ENCODE data around the gene LRP1B.

DNA sequence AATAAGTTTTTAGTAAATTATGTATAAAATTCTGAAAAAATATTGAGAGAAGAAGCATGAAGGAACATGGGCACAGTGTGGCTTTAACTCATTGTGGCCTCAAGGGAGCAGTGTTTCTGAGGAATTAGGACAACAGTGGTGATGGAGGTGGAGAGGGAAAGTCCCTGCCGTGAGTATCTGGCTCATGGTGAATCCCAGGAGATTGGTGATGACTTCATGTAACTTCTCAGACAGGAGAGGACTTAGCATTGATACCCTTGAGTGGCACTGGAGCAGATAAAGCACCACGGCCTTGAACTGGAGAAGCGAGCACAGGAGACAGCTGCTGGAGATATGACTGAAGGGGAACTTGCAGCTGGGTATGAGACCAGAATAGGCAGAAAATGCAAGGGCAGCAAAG, 35.0 kb upstream of the LRP1B start:
- TF ChIP-seq, protein P1, sequence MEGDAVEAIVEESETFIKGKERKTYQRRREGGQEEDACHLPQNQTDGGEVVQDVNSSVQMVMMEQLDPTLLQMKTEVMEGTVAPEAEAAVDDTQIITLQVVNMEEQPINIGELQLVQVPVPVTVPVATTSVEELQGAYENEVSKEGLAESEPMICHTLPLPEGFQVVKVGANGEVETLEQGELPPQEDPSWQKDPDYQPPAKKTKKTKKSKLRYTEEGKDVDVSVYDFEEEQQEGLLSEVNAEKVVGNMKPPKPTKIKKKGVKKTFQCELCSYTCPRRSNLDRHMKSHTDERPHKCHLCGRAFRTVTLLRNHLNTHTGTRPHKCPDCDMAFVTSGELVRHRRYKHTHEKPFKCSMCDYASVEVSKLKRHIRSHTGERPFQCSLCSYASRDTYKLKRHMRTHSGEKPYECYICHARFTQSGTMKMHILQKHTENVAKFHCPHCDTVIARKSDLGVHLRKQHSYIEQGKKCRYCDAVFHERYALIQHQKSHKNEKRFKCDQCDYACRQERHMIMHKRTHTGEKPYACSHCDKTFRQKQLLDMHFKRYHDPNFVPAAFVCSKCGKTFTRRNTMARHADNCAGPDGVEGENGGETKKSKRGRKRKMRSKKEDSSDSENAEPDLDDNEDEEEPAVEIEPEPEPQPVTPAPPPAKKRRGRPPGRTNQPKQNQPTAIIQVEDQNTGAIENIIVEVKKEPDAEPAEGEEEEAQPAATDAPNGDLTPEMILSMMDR (IDR thresholded peaks at IDR 0.05): no peak
- no peak for TF ChIP-seq POLR2A (IDR thresholded peaks at IDR 0.05)
- TF ChIP-seq POLR2AphosphoS5 (IDR thresholded peaks at IDR 0.05; ENCODE audit: insufficient read depth in 1 of 2, low read depth in 1 of 2): no peak

Data from vagina (tissue), 2 donors.